Panc1 (cell line): ENCODE results near the gene CASQ2. TPM values are rescaled to one million over a fixed set of nuclear protein-coding genes. Genes with fewer than 3 reads are reported as not detected.

Experiments used
- ATAC-seq: fragments of 200-7000 bp; cut with Tn5 transposase; 2 replicates; pipeline ENCODE4 v1.9.1; 2020; ENCODE audit warnings: mild to moderate bottlenecking, moderate library complexity
- BruUV-seq: library from RNA; stranded (reverse); fragments of 400-500 nt; replicated peaks from 2 replicates; lab custom pipeline; 2021; lab: Mats Ljungman, UMichigan
- CTCF ChIA-PET: fragments of 300-600 bp; sonication (Branson Sonifier 250); formaldehyde crosslinking; loops from one replicate; lab custom pipeline; 2022; ENCODE audit warnings: antibody characterized with exemption; lab: Charles Lee
- POLR2A ChIA-PET: fragments of 300-600 bp; sonication (Branson Sonifier 250); formaldehyde crosslinking; loops from one replicate; lab custom pipeline; 2022; ENCODE audit warnings: antibody characterized with exemption; lab: Charles Lee
- DNase-seq: peaks from one replicate; pipeline ENCODE4 v3.0.0-alpha.2; 2010; ENCODE audit warnings: low read depth, low spot score
- H3K27ac ChIP-seq: 2 replicates; pipeline ENCODE4 v1.5.1; 2011; ENCODE audit warnings: mild to moderate bottlenecking, low read length, inconsistent platforms
- H3K27me3 ChIP-seq: fragments of 200-500 bp; sonication (Bioruptor generic); 2 replicates; pipeline ENCODE4 v1.6.0; 2014; ENCODE audit warnings: low read length, inconsistent platforms; ENCODE audit not compliant: control insufficient read depth, insufficient read depth
- H3K36me3 ChIP-seq: fragments of 200-500 bp; sonication (Bioruptor generic); 2 replicates; pipeline ENCODE4 v1.5.1; 2014; ENCODE audit warnings: inconsistent platforms, mild to moderate bottlenecking, low read length, moderate library complexity; ENCODE audit not compliant: control insufficient read depth, insufficient read depth
- H3K4me1 ChIP-seq: 2 replicates; pipeline ENCODE4 v1.5.1; 2011; ENCODE audit warnings: inconsistent platforms, mild to moderate bottlenecking, low read length, moderate library complexity; ENCODE audit not compliant: control insufficient read depth, insufficient read depth
- H3K4me3 ChIP-seq, 2 experiments: 2 replicates each; pipeline ENCODE4 v1.5.1; 2011 to 2012; ENCODE audit warnings: low read depth in 2 of 2, low read length in 2 of 2, mild to moderate bottlenecking in 2 of 2, inconsistent platforms in 1 of 2, moderate library complexity in 1 of 2
- H3K9me3 ChIP-seq: fragments of 200-500 bp; sonication (Bioruptor generic); 2 replicates; pipeline ENCODE4 v1.5.1; 2014; ENCODE audit warnings: low read depth, mild to moderate bottlenecking, inconsistent platforms, low read length, moderate library complexity; ENCODE audit not compliant: control insufficient read depth, insufficient read depth
- CTCF ChIP-seq: fragments of 450-650 bp; IDR thresholded peaks from 2 replicates; pipeline ENCODE4 v1.5.1; 2017; ENCODE audit warnings: mild to moderate bottlenecking
- POLR2AphosphoS5 ChIP-seq: IDR thresholded peaks from 2 replicates; pipeline ENCODE4 v1.6.1; 2012; ENCODE audit warnings: mild to moderate bottlenecking, low read depth, low read length, moderate library complexity
- REST ChIP-seq, 2 experiments: IDR thresholded peaks; 2 replicates each; pipeline ENCODE4 v1.6.1; 2011 to 2012; ENCODE audit warnings: low read depth in 2 of 2, control low read depth in 1 of 2, low read length in 1 of 2, mild to moderate bottlenecking in 1 of 2, moderate library complexity in 1 of 2; ENCODE audit not compliant: insufficient read depth in 1 of 2
- SIN3A ChIP-seq: IDR thresholded peaks from 2 replicates; pipeline ENCODE4 v1.6.1; 2012; ENCODE audit warnings: low read depth, mild to moderate bottlenecking, low read length, moderate library complexity, borderline replicate concordance; ENCODE audit not compliant: insufficient read depth
- TCF7L2 ChIP-seq: IDR thresholded peaks from 2 replicates; pipeline ENCODE4 v1.6.1; 2011; ENCODE audit warnings: mild to moderate bottlenecking, low read depth, low read length, inconsistent platforms
- in situ Hi-C: cut with HindIII; loops from 2 replicates; pipeline ENCODE4 v1.10.0; 2016; ENCODE audit warnings: low sequenced_read_pairs, low pct_unique_long_range_greater_than_20kb
- intact Hi-C: fragments of 100-400 bp; cut with micrococcal nuclease; formaldehyde crosslinking; loops from one replicate; pipeline ENCODE4 v1.10.0; 2022; ENCODE audit not compliant: unreplicated experiment
- total RNA-seq: library from RNA; stranded (reverse); gene quantifications from one replicate; pipeline ENCODE4 v1.2.1, GENCODE V29; 2021; ENCODE audit not compliant: unreplicated experiment

CASQ2 gene
- total RNA-seq, 1 experiment from 2014 or later, result not detected

GRCh38 chr1:115680730-115681111 lies 87.8 kb downstream of the CASQ2 start:
- no peak for ATAC-seq
- H3K27me3 ChIP-seq, result no peaks in the 10 kb centered on the region
- no peak for DNase-seq
- no peak overlapping the region for H3K27ac ChIP-seq
- intact Hi-C loops (no loop called here), in situ Hi-C loops (no loop called here)
- BruUV-seq, result no TSS peak
- ChIA-PET CTCF (no interaction called here), POLR2A (no interaction called here)
- TF ChIP-seq SIN3A (no peak), CTCF (no peak), TCF7L2 (no peak)
- no peaks in the 10 kb centered on the region for H3K36me3 ChIP-seq
- H3K4me3 ChIP-seq, result no peak overlapping the region
- no peaks in the 10 kb centered on the region; the same call in none of the 2 replicates for H3K4me1 ChIP-seq
- H3K9me3 ChIP-seq, result no peaks in the 10 kb centered on the region

- TF ChIP-seq CTCF, result no peak
- TF ChIP-seq REST (IDR thresholded peaks at IDR 0.05; ENCODE audit: insufficient read depth in 1 of 2, low read depth in 2 of 2, low read length in 1 of 2), result no peak
- H3K27me3 ChIP-seq, result no peaks in the 10 kb centered on the region
- no peak overlapping the region for H3K27ac ChIP-seq
- ATAC-seq (no peak), DNase-seq (no peak)
- H3K9me3 ChIP-seq, result no peaks in the 10 kb centered on the region
- no peaks in the 10 kb centered on the region; the same call in none of the 2 replicates for H3K4me1 ChIP-seq
- intact Hi-C loops, result no loop called here
- BruUV-seq, result no TSS peak
- in situ Hi-C loops, result no loop called here
- ChIA-PET CTCF (no interaction called here), POLR2A (no interaction called here)
- no peak overlapping the region for H3K4me3 ChIP-seq
- no peaks in the 10 kb centered on the region for H3K36me3 ChIP-seq
Measured at GRCh38 chr1:115679141-115679611, 89.3 kb downstream of the CASQ2 start.

GRCh38 chr1:115678141-115678540 lies 90.4 kb downstream of the CASQ2 start:
- POLR2A ChIA-PET, result no interaction called here
- no peak overlapping the region for H3K4me3 ChIP-seq
- intact Hi-C loops (no loop called here), in situ Hi-C loops (no loop called here)
- DNase-seq (no peak), ATAC-seq (no peak)
- BruUV-seq, result no TSS peak
- no peaks in the 10 kb centered on the region; the same call in none of the 2 replicates for H3K4me1 ChIP-seq
- H3K27ac ChIP-seq, result no peak overlapping the region
- H3K27me3 ChIP-seq, result no peaks in the 10 kb centered on the region
- TF ChIP-seq CTCF (no peak), POLR2AphosphoS5 (no peak), TCF7L2 (no peak), REST (IDR thresholded peaks at IDR 0.05; ENCODE audit: insufficient read depth in 1 of 2, low read depth in 2 of 2, low read length in 1 of 2) (no peak), SIN3A (no peak)
- no peaks in the 10 kb centered on the region for H3K9me3 ChIP-seq
- CTCF ChIA-PET, result no interaction called here
- H3K36me3 ChIP-seq, result no peaks in the 10 kb centered on the region
